Neuronal stem cell (in vitro differentiated cells): ENCODE results near the gene KIDINS220.

ENCODE experiments used
- DNase-seq: peaks from one replicate; pipeline ENCODE4 v3.0.0-alpha.2; 2013; ENCODE audit warnings: low spot score
- H2AFZ ChIP-seq: one replicate; pipeline ENCODE4 v1.6.1; 2013; ENCODE audit warnings: mild to moderate bottlenecking, low read length, inconsistent platforms
- H2AK5ac ChIP-seq: 2 replicates; pipeline ENCODE4 v1.6.1; 2013; ENCODE audit warnings: low read depth, mild to moderate bottlenecking, inconsistent platforms, low read length, moderate library complexity, mixed read lengths
- H2BK120ac ChIP-seq: 2 replicates; pipeline ENCODE4 v1.6.1; 2013; ENCODE audit warnings: low read depth, mild to moderate bottlenecking, inconsistent platforms, low read length, moderate library complexity, mixed read lengths
- H2BK12ac ChIP-seq: one replicate; pipeline ENCODE4 v1.6.1; 2013; ENCODE audit warnings: low read length, inconsistent platforms
- H2BK15ac ChIP-seq: 2 replicates; pipeline ENCODE4 v1.6.1; 2013; ENCODE audit warnings: mild to moderate bottlenecking, low read length, inconsistent platforms, mixed read lengths
- H2BK5ac ChIP-seq: one replicate; pipeline ENCODE4 v1.6.1; 2013; ENCODE audit warnings: inconsistent platforms, mild to moderate bottlenecking, low read length, moderate library complexity
- H3K14ac ChIP-seq: one replicate; pipeline ENCODE4 v1.6.1; 2013; ENCODE audit warnings: low read length, inconsistent platforms
- H3K18ac ChIP-seq: 2 replicates; pipeline ENCODE4 v1.6.1; 2013; ENCODE audit warnings: low read length, inconsistent platforms
- H3K23ac ChIP-seq: 2 replicates; pipeline ENCODE4 v1.6.1; 2013; ENCODE audit warnings: low read depth, mild to moderate bottlenecking, mixed read lengths, low read length, inconsistent platforms; ENCODE audit not compliant: poor library complexity
- H3K27ac ChIP-seq: replicated peaks from 3 replicates; pipeline ENCODE4 v1.5.1; 2013; ENCODE audit warnings: low read length, inconsistent platforms
- H3K27me3 ChIP-seq, 3 experiments: 2 replicates each; pipeline ENCODE4 v1.6.1; 2013; ENCODE audit warnings: low read length in 3 of 3, mild to moderate bottlenecking in 2 of 3, inconsistent platforms in 1 of 3, low read depth in 1 of 3, mixed read lengths in 1 of 3, moderate library complexity in 1 of 3; ENCODE audit not compliant: control insufficient read depth in 3 of 3, insufficient read depth in 3 of 3
- H3K36me3 ChIP-seq, 2 donors: replicated peaks in 1 of 2; 2 replicates each; pipeline ENCODE4 v1.6.1; 2013; ENCODE audit warnings: low read length in 2 of 2; ENCODE audit not compliant: control insufficient read depth in 2 of 2, insufficient read depth in 2 of 2
- H3K4ac ChIP-seq: 2 replicates; pipeline ENCODE4 v1.6.1; 2013; ENCODE audit warnings: inconsistent platforms, mild to moderate bottlenecking, low read length, moderate library complexity
- H3K4me1 ChIP-seq, 2 donors: 1 replicate in 1 of 2; 2 replicates in 1 of 2; pipeline ENCODE4 v1.6.1; 2013; ENCODE audit warnings: low read length in 2 of 2, low read depth in 1 of 2; ENCODE audit not compliant: control insufficient read depth in 2 of 2, insufficient read depth in 1 of 2
- H3K4me2 ChIP-seq: one replicate; pipeline ENCODE4 v1.6.1; 2013; ENCODE audit warnings: mild to moderate bottlenecking, low read length, inconsistent platforms; ENCODE audit not compliant: insufficient read depth, poor library complexity, severe bottlenecking
- H3K4me3 ChIP-seq, 2 donors: 2 replicates each; pipeline ENCODE4 v1.5.1; 2013; ENCODE audit warnings: low read length in 2 of 2, mild to moderate bottlenecking in 2 of 2, inconsistent platforms in 1 of 2, moderate library complexity in 1 of 2
- H3K79me1 ChIP-seq: one replicate; pipeline ENCODE4 v1.6.1; 2013; ENCODE audit warnings: low read depth, mild to moderate bottlenecking, inconsistent platforms, low read length, moderate library complexity
- H3K9ac ChIP-seq: one replicate; pipeline ENCODE4 v1.6.1; 2013; ENCODE audit warnings: mild to moderate bottlenecking, low read depth, low read length, inconsistent platforms; ENCODE audit not compliant: poor library complexity
- H3K9me3 ChIP-seq, 2 donors: replicated peaks in 1 of 2; 2 replicates each; pipeline versions ENCODE3 to v1.6.1; 2013; ENCODE audit warnings: low read length in 2 of 2, mild to moderate bottlenecking in 2 of 2, inconsistent platforms in 1 of 2, low read depth in 1 of 2, mixed read lengths in 1 of 2, moderate library complexity in 1 of 2; ENCODE audit not compliant: control insufficient read depth in 2 of 2, insufficient read depth in 1 of 2
- H4K8ac ChIP-seq: one replicate; pipeline ENCODE4 v1.6.1; 2013; ENCODE audit warnings: low read depth, mild to moderate bottlenecking, inconsistent platforms, low read length, moderate library complexity
- H4K91ac ChIP-seq: one replicate; pipeline ENCODE4 v1.6.1; 2013; ENCODE audit warnings: low read length, low read depth, mild to moderate bottlenecking, inconsistent platforms; ENCODE audit not compliant: poor library complexity
- WGBS, 2 donors: extraction: QIAGEN DNeasy Blood & Tissue Kit; methylation state at CpG; one replicate each; pipeline ENCODE4 v1.1.7; 2013; ENCODE audit warnings: missing lambda C conversion rate in 2 of 2, mixed read lengths in 1 of 2; ENCODE audit not compliant: insufficient read length in 2 of 2, insufficient replicate concordance in 1 of 2; ENCODE audit errors: extremely low coverage in 2 of 2; 5-methylcytosine and 5-hydroxymethylcytosine counted together

The KIDINS220 gene

DNA sequence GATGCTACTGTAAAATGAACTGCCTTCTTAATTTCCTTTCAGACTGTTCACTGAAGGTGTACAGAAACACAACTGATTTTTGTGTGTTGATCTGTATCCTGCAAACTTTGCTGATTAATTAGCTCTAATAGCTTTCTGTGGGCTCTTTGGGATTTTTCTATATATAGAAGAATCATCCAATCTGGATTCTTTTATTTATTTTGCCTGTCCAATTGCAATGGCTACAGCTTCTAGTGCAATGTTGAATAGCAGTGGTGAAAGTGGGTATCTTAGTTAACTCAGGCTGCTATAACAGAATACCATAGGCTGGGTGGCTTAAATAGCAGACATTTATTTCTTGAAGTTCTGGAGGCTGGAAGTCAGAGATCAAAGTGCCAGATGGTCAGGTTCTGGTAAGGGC lies 81.2 kb downstream of the KIDINS220 start:
- no peak overlapping the region for H3K4me2 ChIP-seq
- no peak overlapping the region for H4K8ac ChIP-seq
- H2AFZ ChIP-seq: no peak overlapping the region
- peaks cover 3 to 29% of the 10 kb centered on the region in 2 donors for H3K36me3 ChIP-seq
- H3K27ac ChIP-seq: no peak overlapping the region
- no peak overlapping the region for H2BK120ac ChIP-seq
- no peak overlapping the region for H3K4me3 ChIP-seq
- no peaks in the 10 kb centered on the region for H3K27me3 ChIP-seq
- no peak overlapping the region for H3K14ac ChIP-seq
- H3K18ac ChIP-seq: no peak overlapping the region
- peaks cover 0 to 4% of the 10 kb centered on the region in 2 donors for H3K4me1 ChIP-seq
- DNase-seq: no peak
- H3K79me1 ChIP-seq: no peaks in the 10 kb centered on the region
- H3K9ac ChIP-seq: no peak overlapping the region
- peaks cover 5 to 19% of the 10 kb centered on the region in 2 donors for H3K9me3 ChIP-seq
- no peak overlapping the region for H2BK15ac ChIP-seq
- no peak overlapping the region for H4K91ac ChIP-seq
- H2AK5ac ChIP-seq: no peak overlapping the region
- no peak overlapping the region for H2BK12ac ChIP-seq
- no peak overlapping the region for H3K4ac ChIP-seq
- H2BK5ac ChIP-seq: no peak overlapping the region
- H3K23ac ChIP-seq: no peak overlapping the region

DNA sequence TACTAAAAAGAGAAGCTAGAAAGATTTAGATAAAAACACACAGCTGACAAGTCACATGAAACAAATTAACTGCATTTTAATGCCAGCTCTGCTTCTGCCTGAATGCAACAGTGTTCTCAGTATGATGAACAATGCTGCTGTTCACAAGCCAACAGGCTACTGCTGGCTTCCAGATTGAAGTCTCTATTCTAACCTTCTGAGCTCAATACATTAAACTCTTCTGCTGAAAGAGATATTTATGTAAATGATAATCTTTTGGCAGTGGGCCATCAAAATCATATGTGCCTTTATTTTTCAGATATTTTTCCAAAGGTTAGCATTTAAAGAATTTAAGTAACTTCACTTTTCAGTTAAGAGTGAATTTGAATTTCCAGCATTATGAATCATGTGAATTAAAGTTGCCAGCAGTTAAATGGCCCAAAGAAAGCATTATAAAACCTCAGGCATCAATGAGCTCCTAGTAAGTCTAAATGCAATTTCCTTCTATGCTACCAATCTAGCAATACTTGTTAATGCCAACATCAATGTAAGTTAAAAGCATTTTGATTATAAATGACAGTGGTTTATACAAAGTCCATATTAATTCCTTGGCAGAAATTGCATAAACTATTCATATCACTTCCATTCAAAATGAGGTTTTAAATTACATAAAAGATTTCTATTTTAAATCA lies 83.2 kb downstream of the KIDINS220 start:
- no peak overlapping the region for H3K4me2 ChIP-seq
- peaks cover 5 to 19% of the 10 kb centered on the region in 2 donors for H3K9me3 ChIP-seq
- no peak overlapping the region for H3K14ac ChIP-seq
- no peaks in the 10 kb centered on the region for H3K79me1 ChIP-seq
- H2BK12ac ChIP-seq: no peak overlapping the region
- H3K23ac ChIP-seq: no peak overlapping the region
- peaks cover 0 to 4% of the 10 kb centered on the region in 2 donors for H3K4me1 ChIP-seq
- H3K36me3 ChIP-seq: peaks cover 3 to 43% of the 10 kb centered on the region in 2 donors
- H3K9ac ChIP-seq: no peak overlapping the region
- H2AFZ ChIP-seq: no peak overlapping the region
- no peak overlapping the region for H3K27ac ChIP-seq
- H3K4ac ChIP-seq: no peak overlapping the region
- no peak overlapping the region for H4K91ac ChIP-seq
- H2AK5ac ChIP-seq: no peak overlapping the region
- H2BK120ac ChIP-seq: no peak overlapping the region
- no peaks in the 10 kb centered on the region for H3K27me3 ChIP-seq
- H2BK15ac ChIP-seq: no peak overlapping the region
- H2BK5ac ChIP-seq: no peak overlapping the region
- H3K18ac ChIP-seq: no peak overlapping the region
- H3K4me3 ChIP-seq: no peak overlapping the region
- no peak for DNase-seq
- no peak overlapping the region for H4K8ac ChIP-seq

DNA sequence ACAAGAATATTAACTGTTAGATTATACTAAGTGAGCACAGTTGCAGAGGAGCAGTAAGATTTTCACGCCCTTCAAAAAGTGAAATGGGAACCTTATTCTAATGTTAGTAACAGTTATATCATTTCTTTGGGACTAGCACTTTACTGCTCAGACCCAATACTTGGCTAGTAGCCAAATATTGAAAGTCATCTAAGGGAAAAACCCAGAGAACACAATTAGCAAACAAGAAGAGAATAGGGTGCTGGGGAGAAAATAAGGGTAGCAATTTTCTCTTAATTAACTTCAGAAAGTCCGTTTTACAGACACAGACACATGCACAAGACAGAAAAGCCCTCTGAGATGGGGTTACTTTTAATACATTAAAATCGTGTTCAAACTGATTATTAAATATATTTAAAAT lies 83.8 kb downstream of the KIDINS220 start:
- Histone ChIP-seq H3K14ac (no peak overlapping the region), H3K23ac (no peak overlapping the region), H3K4me3 (no peak overlapping the region), H3K9me3 (peaks cover 5 to 19% of the 10 kb centered on the region in 2 donors), H2AFZ (no peak overlapping the region), H3K18ac (no peak overlapping the region), H3K27ac (no peak overlapping the region), H2AK5ac (no peak overlapping the region), H2BK120ac (no peak overlapping the region), H3K36me3 (peaks cover 3 to 44% of the 10 kb centered on the region in 2 donors), H3K79me1 (no peaks in the 10 kb centered on the region), H2BK15ac (no peak overlapping the region), H3K27me3 (no peaks in the 10 kb centered on the region), H2BK5ac (no peak overlapping the region), H4K8ac (no peak overlapping the region), H3K9ac (no peak overlapping the region), H4K91ac (no peak overlapping the region), H3K4ac (no peak overlapping the region), H3K4me2 (no peak overlapping the region), H2BK12ac (no peak overlapping the region), H3K4me1 (peaks cover 0 to 4% of the 10 kb centered on the region in 2 donors)
- no peak for DNase-seq
- WGBS, 2 donors: no CpG with 5 or more reads among the region's 3 CpGs

DNA sequence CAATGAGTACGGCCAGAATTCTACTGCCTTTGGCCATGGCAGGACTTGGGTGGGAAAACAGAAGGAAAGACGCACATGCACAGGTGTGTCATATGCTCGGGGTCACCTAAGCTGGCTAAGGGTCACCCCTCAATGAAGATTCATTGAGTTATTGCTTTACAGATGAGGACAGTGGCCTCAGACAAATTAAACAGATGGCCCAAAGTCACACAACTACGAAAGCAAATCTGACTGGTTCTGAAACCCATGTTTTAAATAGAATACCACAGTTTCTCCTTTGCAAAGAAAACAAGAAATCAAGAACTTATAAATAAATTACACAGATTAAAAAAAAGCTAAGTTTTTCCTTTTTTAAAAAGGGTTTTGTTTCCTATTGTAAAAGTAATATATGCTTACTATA lies 85.0 kb downstream of the KIDINS220 start:
- Histone ChIP-seq H3K4me3 (no peak overlapping the region), H2BK12ac (no peak overlapping the region), H3K9me3 (peaks cover 5 to 19% of the 10 kb centered on the region in 2 donors), H4K91ac (no peak overlapping the region), H2BK15ac (no peak overlapping the region), H3K27ac (no peak overlapping the region), H3K9ac (no peak overlapping the region), H2BK5ac (no peak overlapping the region), H3K18ac (no peak overlapping the region), H4K8ac (no peak overlapping the region), H3K79me1 (no peaks in the 10 kb centered on the region), H3K27me3 (no peaks in the 10 kb centered on the region), H2BK120ac (no peak overlapping the region), H3K4me2 (no peak overlapping the region), H3K14ac (no peak overlapping the region), H2AFZ (no peak overlapping the region), H3K23ac (no peak overlapping the region), H3K36me3 (peaks cover 3 to 48% of the 10 kb centered on the region in 2 donors), H3K4me1 (peaks cover 0 to 4% of the 10 kb centered on the region in 2 donors), H3K4ac (no peak overlapping the region), H2AK5ac (no peak overlapping the region)
- DNase-seq: no peak
- WGBS, 2 donors: no CpG with 5 or more reads among the region's 4 CpGs
